Colonic mucosa (tissue), 4 donors: Measurements from ENCODE around the gene ANTXR1. TPM values are rescaled to one million over a fixed set of nuclear protein-coding genes. Genes with fewer than 3 reads are reported as not detected.

Experiments
- DNase-seq: peaks from one replicate; pipeline ENCODE4 v3.0.0-alpha.2; 2020
- H3K27ac ChIP-seq: fragments of 200-600 bp; one replicate; pipeline ENCODE4 v1.8.0; 2021
- H3K27me3 ChIP-seq: fragments of 200-600 bp; one replicate; pipeline ENCODE4 v1.8.0; 2021
- H3K36me3 ChIP-seq: fragments of 200-600 bp; one replicate; pipeline ENCODE4 v1.8.0; 2021
- H3K4me1 ChIP-seq: fragments of 200-600 bp; one replicate; pipeline ENCODE4 v1.8.0; 2021; ENCODE audit warnings: mild to moderate bottlenecking
- H3K4me3 ChIP-seq: fragments of 200-600 bp; one replicate; pipeline ENCODE4 v1.8.0; 2021
- H3K9ac ChIP-seq, 2 donors: one replicate each; pipeline ENCODE4 v1.7.0; 2013; ENCODE audit warnings: control low read depth in 2 of 2, low read depth in 2 of 2, low read length in 2 of 2
- H3K9me3 ChIP-seq: fragments of 200-600 bp; one replicate; pipeline ENCODE4 v1.8.0; 2021
- intact Hi-C: fragments of 100-400 bp; cut with DNase I; formaldehyde crosslinking; loops from one replicate; pipeline ENCODE4 v1.14.1; 2022
- total RNA-seq, 2 donors: library from RNA; stranded (reverse); fragmentation: NEBNext Ultra II Directional in 1 of 2; extraction: Animal tissue kit (Norgen Biotek cat#: 25700) in 1 of 2; gene quantifications; one replicate each; pipeline ENCODE4 v1.2.1, GENCODE V29; 2021
- TF ChIP-seq, protein P1 (sequence below): fragments of 200-600 bp; IDR thresholded peaks from one replicate; pipeline ENCODE4 v1.8.0; 2022; ENCODE audit warnings: antibody characterized with exemption, mild to moderate bottlenecking
- donor health status: healthy.
- donor health status: DM: no; HTN: no; CAD: no.
- donor health status: DM: no; HTN: no; CAD: no.

The ANTXR1 gene
- total RNA-seq, result 10 to 100 TPM in 1 of 2 donors, 1 to 10 TPM in 1; 8.1 to 17.0 TPM

DNA sequence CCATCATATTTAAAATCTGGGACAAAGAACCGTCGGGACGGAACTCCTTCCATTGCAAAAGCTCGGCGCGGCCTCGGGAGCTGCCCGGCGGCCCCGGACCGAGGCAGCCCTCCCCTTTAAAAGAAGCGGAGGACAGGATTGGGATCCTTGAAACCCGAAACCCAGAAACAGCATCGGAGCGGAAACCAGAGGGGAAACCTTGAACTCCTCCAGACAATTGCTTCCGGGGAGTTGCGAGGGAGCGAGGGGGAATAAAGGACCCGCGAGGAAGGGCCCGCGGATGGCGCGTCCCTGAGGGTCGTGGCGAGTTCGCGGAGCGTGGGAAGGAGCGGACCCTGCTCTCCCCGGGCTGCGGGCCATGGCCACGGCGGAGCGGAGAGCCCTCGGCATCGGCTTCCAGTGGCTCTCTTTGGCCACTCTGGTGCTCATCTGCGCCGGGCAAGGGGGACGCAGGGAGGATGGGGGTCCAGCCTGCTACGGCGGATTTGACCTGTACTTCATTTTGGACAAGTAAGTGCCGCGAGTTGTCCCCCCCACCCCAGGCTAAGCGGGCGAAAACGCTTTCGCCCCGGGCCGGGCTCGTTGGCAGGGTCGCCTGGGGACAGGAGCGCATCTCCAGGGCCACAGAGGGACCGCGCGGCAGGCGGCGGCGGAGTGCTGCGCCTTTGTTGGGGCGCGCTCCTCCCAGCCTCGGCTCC is at the start of gene ANTXR1:
Gene ANTXR1 (plus strand): TSS at position 38 of the 698 bp plus-strand sequence. CDS start 321 bp downstream, at position 359.
- DNase-seq, result peak; percentile 34
- TF ChIP-seq, protein P1, sequence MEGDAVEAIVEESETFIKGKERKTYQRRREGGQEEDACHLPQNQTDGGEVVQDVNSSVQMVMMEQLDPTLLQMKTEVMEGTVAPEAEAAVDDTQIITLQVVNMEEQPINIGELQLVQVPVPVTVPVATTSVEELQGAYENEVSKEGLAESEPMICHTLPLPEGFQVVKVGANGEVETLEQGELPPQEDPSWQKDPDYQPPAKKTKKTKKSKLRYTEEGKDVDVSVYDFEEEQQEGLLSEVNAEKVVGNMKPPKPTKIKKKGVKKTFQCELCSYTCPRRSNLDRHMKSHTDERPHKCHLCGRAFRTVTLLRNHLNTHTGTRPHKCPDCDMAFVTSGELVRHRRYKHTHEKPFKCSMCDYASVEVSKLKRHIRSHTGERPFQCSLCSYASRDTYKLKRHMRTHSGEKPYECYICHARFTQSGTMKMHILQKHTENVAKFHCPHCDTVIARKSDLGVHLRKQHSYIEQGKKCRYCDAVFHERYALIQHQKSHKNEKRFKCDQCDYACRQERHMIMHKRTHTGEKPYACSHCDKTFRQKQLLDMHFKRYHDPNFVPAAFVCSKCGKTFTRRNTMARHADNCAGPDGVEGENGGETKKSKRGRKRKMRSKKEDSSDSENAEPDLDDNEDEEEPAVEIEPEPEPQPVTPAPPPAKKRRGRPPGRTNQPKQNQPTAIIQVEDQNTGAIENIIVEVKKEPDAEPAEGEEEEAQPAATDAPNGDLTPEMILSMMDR, result no peak
- intact Hi-C loops, result loop anchor here (5.0 kb wide), 1 partner anchor 294 kb away; no protein-coding TSS in a partner anchor

DNA sequence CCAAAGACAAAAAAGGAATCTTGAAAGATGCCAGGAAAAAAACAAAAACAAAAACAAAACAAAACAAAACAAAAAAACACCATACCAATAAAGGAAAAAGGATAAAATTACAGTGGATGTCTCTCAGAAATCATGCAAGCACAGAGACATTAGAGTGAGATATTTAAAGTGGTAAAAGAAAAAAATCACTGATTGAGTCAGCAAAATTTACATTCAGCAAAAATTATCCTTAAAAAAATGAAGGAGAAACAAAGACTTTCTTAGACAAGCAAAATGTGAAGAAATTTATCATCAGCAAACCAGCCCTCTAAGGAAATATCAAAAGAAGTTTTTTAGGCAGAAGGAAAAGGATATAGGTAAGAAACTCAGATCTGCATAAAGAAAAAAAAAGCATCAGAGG is 48.7 kb upstream of the ANTXR1 start:
- Histone ChIP-seq H3K9me3 (no peaks in the 10 kb centered on the region), H3K27ac (no peak overlapping the region), H3K36me3 (no peaks in the 10 kb centered on the region), H3K4me3 (no peak overlapping the region), H3K4me1 (no peaks in the 10 kb centered on the region), H3K9ac (no peak overlapping the region), H3K27me3 (no peaks in the 10 kb centered on the region)
- no peak for DNase-seq
- intact Hi-C loops, result no loop called here
- TF ChIP-seq, protein P1, result no peak

More for the DNA sequence above, at the start of gene ANTXR1:
- Histone ChIP-seq H3K9ac (peak within 1 kb of the TSS; percentile 37 to 52), H3K27me3 (peaks cover 22% of the 10 kb centered on the region), H3K36me3 (no peaks in the 10 kb centered on the region), H3K27ac (peak within 1 kb of the TSS; percentile 74), H3K4me3 (peak within 1 kb of the TSS; percentile 55), H3K9me3 (no peaks in the 10 kb centered on the region), H3K4me1 (peaks cover 4% of the 10 kb centered on the region)

DNA sequence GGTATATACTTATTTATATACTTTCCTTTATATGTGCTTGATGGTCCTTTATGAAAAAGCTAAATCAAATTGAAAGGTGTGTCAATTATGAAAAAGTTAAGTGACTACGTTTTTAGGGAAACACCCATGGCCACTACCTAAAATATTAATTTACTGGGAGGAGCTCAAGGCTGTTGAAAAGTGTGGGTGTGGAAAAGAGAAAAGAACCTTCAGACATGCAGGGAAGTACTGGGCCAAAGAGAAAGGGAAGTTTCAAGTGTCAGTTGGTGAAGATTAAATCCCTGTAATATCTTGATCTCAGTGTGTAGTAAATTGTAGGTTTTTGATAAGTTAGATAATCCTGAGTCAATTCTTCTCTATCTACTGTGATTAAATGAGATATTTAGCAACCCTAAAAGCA is 44.8 kb upstream of the ANTXR1 start:
- intact Hi-C loops, result no loop called here
- Histone ChIP-seq H3K9ac (no peak overlapping the region), H3K9me3 (no peaks in the 10 kb centered on the region), H3K27me3 (no peaks in the 10 kb centered on the region), H3K36me3 (no peaks in the 10 kb centered on the region), H3K27ac (no peak overlapping the region), H3K4me1 (no peaks in the 10 kb centered on the region), H3K4me3 (no peak overlapping the region)
- DNase-seq, result no peak
- TF ChIP-seq, protein P1, result no peak

DNA sequence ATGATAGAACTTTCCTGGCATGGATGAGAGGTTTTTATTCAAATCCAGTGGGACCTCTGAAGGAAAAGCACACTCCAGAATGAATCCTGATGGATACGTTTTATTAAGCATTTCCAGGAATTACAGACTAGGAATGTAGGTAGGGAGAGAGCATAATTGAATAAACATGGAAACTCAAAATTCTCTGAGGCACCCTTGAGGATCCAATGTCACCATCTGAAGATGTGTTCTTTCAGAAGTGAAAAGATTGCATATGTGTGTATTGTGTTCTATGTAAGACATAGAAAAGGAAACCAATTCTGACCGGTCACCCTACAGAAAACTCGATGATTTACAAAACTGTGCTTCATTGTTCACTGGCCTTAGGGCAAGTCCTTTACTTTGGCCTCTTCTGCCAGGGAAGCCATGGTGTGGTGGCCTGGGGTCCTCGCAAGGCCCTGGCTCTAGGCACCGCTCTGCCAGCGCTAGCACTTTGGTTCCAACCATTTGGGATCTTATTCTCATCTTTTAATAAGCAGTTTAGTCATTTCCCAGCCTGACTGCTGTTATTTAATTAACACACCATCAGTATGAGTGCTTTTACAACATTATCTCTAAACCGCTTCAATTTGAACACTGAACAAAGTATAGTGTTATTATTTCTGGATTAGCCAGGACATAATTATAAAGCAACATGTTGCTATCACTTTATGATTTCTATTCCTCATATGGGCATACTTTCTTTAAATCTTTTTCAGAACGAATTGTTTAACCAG is 43.1 kb upstream of the ANTXR1 start:
- Histone ChIP-seq H3K9me3 (no peaks in the 10 kb centered on the region), H3K4me1 (no peaks in the 10 kb centered on the region), H3K27ac (no peak overlapping the region), H3K4me3 (no peak overlapping the region), H3K27me3 (no peaks in the 10 kb centered on the region), H3K36me3 (no peaks in the 10 kb centered on the region), H3K9ac (no peak overlapping the region)
- DNase-seq, result no peak
- TF ChIP-seq, protein P1, result no peak
- intact Hi-C loops, result no loop called here

GRCh38 chr2:68970566-68971265 is 42.3 kb upstream of the ANTXR1 start:
- no peaks in the 10 kb centered on the region for H3K27me3 ChIP-seq
- TF ChIP-seq, protein P1, result no peak
- no peak overlapping the region for H3K9ac ChIP-seq
- intact Hi-C loops, result no loop called here
- no peak for DNase-seq
- no peaks in the 10 kb centered on the region for H3K36me3 ChIP-seq
- H3K4me3 ChIP-seq, result no peak overlapping the region
- no peak overlapping the region for H3K27ac ChIP-seq
- H3K9me3 ChIP-seq, result no peaks in the 10 kb centered on the region
- no peaks in the 10 kb centered on the region for H3K4me1 ChIP-seq
